Measurements from ENCODE around the gene PFKFB2.

- TF ChIP-seq, protein P1, sequence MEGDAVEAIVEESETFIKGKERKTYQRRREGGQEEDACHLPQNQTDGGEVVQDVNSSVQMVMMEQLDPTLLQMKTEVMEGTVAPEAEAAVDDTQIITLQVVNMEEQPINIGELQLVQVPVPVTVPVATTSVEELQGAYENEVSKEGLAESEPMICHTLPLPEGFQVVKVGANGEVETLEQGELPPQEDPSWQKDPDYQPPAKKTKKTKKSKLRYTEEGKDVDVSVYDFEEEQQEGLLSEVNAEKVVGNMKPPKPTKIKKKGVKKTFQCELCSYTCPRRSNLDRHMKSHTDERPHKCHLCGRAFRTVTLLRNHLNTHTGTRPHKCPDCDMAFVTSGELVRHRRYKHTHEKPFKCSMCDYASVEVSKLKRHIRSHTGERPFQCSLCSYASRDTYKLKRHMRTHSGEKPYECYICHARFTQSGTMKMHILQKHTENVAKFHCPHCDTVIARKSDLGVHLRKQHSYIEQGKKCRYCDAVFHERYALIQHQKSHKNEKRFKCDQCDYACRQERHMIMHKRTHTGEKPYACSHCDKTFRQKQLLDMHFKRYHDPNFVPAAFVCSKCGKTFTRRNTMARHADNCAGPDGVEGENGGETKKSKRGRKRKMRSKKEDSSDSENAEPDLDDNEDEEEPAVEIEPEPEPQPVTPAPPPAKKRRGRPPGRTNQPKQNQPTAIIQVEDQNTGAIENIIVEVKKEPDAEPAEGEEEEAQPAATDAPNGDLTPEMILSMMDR (conservative IDR thresholded peaks at IDR 0.05), result no peak; the same call in 1 of the 2 replicates
- no peak for TF ChIP-seq ZFX (IDR thresholded peaks at IDR 0.05)
Measured at GRCh38 chr1:207059881-207060280, 6.8 kb downstream of the PFKFB2 start.

Measured in C4-2B (cell line).